Esophagus squamous epithelium (tissue), 4 donors: ENCODE data around the gene ZNF433.

Experiments used
- POLR2A ChIP-seq, 4 donors: fragments of 450-650 bp; IDR thresholded peaks; one replicate each; pipeline ENCODE4 v1.6.1; 2017; ENCODE audit warnings: antibody characterized with exemption in 4 of 4, mild to moderate bottlenecking in 4 of 4, moderate library complexity in 3 of 4
- TF ChIP-seq, protein P1 (sequence below), 6 experiments: fragments of 450-650 bp in 4 of 6; fragments of 200-600 bp in 2 of 6; sonication (generic) in 2 of 6; IDR thresholded peaks; one replicate each; pipeline ENCODE4 v1.5.1; 2016 to 2019; ENCODE audit warnings: antibody characterized with exemption in 6 of 6, mild to moderate bottlenecking in 4 of 6, moderate library complexity in 4 of 6

DNA sequence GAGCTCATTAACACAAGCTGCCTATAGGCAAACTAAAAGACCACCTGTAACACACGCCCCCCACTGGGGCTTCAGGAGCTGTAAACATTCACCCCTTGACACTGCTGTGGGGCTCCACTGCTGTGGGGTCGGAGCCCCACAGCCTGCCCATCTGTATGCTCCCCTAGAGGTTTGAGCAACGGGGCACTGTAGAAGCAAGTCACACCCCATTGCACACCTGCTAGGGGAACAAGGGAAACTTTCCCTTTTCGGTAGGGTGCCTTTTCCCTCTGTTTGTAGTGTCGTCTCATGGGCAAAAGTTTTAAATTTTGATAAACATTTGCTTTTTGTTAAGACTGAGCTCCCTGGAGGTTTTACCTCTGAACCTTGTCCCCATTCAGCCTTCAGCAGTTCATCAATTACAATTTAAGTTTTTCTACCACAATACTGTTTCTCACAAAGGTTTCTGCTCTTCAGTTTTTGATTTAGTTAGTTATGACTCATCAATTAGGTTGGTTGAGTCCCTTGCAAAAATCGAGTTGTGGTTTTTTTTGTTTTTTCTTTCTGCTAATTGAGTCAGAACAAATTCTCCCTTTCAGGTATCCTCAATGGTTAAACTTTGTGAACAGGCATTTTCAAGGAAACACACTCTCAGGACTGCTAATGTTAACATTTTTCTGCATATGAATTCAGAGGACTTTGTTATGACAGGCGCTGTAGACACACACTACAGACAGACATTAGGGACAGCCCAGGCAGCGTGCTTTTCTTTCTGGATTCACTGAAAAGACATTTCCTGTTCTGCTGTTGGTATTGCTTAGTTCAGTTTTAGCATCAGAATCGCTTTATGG, 35.1 kb downstream of the ZNF433 start:
- TF ChIP-seq, protein P1, sequence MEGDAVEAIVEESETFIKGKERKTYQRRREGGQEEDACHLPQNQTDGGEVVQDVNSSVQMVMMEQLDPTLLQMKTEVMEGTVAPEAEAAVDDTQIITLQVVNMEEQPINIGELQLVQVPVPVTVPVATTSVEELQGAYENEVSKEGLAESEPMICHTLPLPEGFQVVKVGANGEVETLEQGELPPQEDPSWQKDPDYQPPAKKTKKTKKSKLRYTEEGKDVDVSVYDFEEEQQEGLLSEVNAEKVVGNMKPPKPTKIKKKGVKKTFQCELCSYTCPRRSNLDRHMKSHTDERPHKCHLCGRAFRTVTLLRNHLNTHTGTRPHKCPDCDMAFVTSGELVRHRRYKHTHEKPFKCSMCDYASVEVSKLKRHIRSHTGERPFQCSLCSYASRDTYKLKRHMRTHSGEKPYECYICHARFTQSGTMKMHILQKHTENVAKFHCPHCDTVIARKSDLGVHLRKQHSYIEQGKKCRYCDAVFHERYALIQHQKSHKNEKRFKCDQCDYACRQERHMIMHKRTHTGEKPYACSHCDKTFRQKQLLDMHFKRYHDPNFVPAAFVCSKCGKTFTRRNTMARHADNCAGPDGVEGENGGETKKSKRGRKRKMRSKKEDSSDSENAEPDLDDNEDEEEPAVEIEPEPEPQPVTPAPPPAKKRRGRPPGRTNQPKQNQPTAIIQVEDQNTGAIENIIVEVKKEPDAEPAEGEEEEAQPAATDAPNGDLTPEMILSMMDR (IDR thresholded peaks at IDR 0.05): no peak
- TF ChIP-seq POLR2A (IDR thresholded peaks at IDR 0.05): no peak
